GM18858 (cell line): Measurements from ENCODE around the gene GTF3C5.

Experiments
- ATAC-seq: cut with Tn5 transposase; IDR thresholded peaks from one replicate; pipeline ENCODE4 v1.9.1; 2021; ENCODE audit not compliant: unreplicated experiment

Gene GTF3C5

DNA sequence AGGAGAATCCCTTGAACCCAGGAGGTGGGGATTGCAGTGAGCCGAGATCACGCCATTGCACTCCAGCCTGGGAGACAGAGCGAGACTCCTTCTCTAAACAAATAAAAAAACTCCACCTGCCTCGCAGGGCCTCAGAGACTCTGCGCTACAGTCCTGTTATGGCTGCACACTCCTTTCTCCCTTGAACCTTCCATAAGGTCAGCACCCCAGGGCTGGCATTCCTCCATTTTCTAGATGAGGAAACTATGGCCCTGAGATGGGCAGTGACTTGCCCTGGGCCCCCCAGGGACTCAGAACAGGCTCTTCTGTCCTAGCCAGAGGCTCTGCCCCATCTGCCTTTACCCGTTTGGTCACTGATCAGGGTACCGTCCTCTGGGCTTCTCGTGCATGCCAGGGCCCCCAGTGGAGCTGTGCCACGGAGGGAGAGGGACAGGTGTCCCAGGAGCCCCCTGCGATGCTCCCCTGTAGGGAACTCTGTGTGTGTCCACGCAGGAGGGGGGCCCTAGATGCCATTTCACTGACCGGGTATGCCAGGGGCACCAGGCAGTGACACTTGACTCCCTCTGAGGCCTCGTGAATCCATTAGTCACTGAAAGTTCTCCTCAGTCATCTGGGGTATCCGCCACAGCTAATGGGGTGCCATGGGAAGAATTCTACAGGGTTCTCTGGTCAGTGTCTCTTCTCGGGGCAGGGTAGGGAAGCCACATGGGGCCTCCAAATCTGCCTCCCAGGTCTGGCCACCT is 74.1 kb downstream of the GTF3C5 start:
- no peak for ATAC-seq

DNA sequence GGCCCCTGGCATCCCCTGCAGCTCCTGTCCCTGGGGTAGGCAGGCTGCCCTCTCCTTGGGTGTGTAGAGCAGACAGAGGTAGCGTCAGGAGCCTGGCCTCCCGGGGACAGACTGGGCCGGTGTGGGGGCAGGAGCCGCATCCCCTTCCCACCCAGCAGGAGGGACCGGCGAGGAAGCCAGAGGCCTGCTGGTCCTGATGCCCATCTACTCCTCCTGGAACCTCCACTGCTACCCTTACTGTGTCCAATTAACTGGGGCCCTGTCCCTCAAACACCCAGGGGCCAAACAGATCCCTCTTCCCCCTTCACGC is 74.6 kb downstream of the GTF3C5 start:
- ATAC-seq, result no peak

DNA sequence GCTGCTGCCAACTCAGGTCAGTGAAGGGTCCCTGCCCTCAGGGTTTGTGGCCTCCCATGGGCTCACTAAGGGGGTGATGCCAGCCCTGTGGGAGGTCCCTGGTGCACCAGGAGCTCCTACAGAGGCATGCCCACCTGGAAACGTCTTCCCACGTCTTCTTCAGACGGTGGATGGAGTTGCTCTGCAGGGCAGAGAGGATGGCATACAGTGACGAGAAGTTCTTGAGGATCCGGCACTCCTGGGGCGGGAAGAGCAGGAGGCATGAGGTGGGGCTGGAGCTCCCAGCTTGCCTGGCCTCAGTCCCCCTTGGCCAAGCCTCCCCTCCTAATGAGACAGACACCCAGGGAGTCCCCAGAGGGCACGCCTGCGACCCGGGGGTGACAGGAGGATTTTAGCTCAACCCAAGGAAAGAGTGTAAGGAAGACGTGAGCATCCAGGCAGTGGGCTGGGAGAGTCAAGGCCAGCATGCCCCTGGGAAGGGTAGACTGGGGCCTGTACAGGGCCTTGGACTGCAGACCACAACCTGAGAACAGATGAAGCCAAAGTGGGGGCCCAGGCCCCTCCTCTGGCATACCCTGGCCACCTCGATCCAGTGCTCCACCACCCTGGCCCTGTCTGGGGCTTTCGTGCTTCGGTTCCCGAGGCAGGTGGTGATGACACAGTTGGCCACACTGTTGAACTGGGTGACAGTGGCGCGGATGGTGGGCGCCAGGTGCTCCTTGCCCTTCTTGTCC is 75.9 kb downstream of the GTF3C5 start:
- no peak for ATAC-seq

DNA sequence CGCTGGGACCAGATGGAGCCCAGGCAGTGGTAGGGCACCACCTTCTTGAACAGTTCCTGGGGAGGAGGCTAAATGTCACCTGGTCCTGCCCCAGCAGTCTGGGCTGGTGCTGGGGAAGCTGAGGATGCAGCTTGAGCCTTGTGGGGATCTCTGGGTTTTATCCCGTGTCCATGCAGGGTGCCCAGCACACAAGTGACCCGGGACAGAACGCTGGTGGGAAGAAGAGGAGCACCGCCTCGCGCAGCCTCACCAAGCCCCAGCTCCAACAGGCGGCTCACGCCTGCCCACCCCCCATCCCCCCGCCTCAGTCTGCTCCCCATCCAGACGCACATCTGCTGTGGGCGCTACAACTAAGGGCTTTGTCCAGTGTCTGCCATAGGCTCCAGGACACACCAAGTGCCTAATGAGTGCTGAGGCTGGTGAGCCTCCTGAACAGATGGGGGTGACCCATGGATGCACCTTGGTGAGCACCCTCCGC is 76.5 kb downstream of the GTF3C5 start:
- no peak for ATAC-seq
